NT2/D1 (cell line): Measurements from ENCODE around the gene PELI1.

Experiments used
- SUZ12 ChIP-seq: IDR thresholded peaks from 2 replicates; pipeline ENCODE4 v1.6.1; 2011; ENCODE audit not compliant: insufficient read length, insufficient read depth; ENCODE audit errors: extremely low read depth
- ZNF274 ChIP-seq: IDR thresholded peaks from 2 replicates; pipeline ENCODE4 v1.6.1; 2011; ENCODE audit warnings: mild to moderate bottlenecking, low read depth, low read length

DNA sequence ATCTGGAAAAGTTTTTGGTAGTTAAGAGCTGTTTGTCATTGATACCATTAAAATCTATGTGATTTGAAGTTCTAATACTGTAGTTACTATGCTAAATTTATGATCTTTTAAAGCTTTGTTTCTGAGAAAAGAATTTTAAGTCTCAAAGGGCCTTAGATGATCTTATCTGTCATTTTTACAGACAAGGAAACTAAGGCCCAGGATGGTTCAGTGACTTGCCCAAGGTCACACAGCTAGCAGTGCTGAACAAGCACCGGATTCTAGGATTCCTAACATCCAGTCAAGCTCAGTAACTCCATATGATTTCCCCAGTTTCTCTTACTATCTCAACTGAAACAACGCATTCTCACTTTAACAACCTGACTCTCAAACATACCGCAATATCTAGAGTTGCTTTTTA, 37.7 kb downstream of the PELI1 start:
- TF ChIP-seq SUZ12, result no peak
- TF ChIP-seq ZNF274, result no peak
